MM.1S (cell line): ENCODE data around the gene GMPS.

ENCODE experiments used
- DNase-seq: peaks from one replicate; pipeline ENCODE4 v3.0.0-alpha.2; 2015
- H2AFZ ChIP-seq: fragments of 300-600 bp; sonication (generic); 2 replicates; pipeline ENCODE4 v1.6.0; 2016; ENCODE audit warnings: antibody characterized with exemption, low read length
- H3F3A ChIP-seq: fragments of 300-600 bp; sonication (generic); 2 replicates; pipeline ENCODE4 v1.6.1; 2016; ENCODE audit warnings: mild to moderate bottlenecking, antibody characterized with exemption, low read length, moderate library complexity, mixed read lengths; ENCODE audit not compliant: insufficient read depth
- H3K27ac ChIP-seq: fragments of 300-600 bp; sonication (generic); 2 replicates; pipeline ENCODE4 v1.5.1; 2016; ENCODE audit warnings: mild to moderate bottlenecking, low read length
- H3K27me3 ChIP-seq: fragments of 300-600 bp; sonication (generic); replicated peaks from 2 replicates; pipeline ENCODE4 v1.6.0; 2016; ENCODE audit warnings: low read length; ENCODE audit not compliant: insufficient read depth
- H3K36me3 ChIP-seq: fragments of 300-600 bp; sonication (generic); replicated peaks from 2 replicates; pipeline ENCODE4 v1.6.1; 2016; ENCODE audit warnings: mild to moderate bottlenecking, low read length, mixed read lengths; ENCODE audit not compliant: insufficient read depth
- H3K4me1 ChIP-seq: fragments of 300-600 bp; sonication (generic); 2 replicates; pipeline ENCODE4 v1.6.1; 2016; ENCODE audit warnings: low read length, mixed read lengths
- H3K4me2 ChIP-seq: fragments of 300-600 bp; sonication (generic); 2 replicates; pipeline ENCODE4 v1.6.0; 2016; ENCODE audit warnings: low read depth, low read length
- H3K4me3 ChIP-seq: fragments of 300-600 bp; sonication (generic); 2 replicates; pipeline ENCODE4 v1.5.1; 2016; ENCODE audit warnings: low read length, mixed read lengths
- H3K79me2 ChIP-seq: fragments of 300-600 bp; sonication (generic); 2 replicates; pipeline ENCODE4 v1.6.1; 2016; ENCODE audit warnings: mixed run types, low read length, mixed read lengths
- H3K9ac ChIP-seq: fragments of 300-600 bp; sonication (generic); 2 replicates; pipeline ENCODE4 v1.6.1; 2016; ENCODE audit warnings: low read length, mixed read lengths
- H3K9me2 ChIP-seq: fragments of 300-600 bp; sonication (generic); replicated peaks from 2 replicates; pipeline ENCODE4 v1.6.1; 2016; ENCODE audit warnings: mild to moderate bottlenecking, low read length, mixed read lengths; ENCODE audit not compliant: insufficient read depth
- H3K9me3 ChIP-seq: fragments of 300-600 bp; sonication (generic); replicated peaks from 2 replicates; pipeline ENCODE4 v1.6.1; 2016; ENCODE audit warnings: mild to moderate bottlenecking, low read length, mixed read lengths; ENCODE audit not compliant: insufficient read depth
- H4K20me1 ChIP-seq: fragments of 300-600 bp; sonication (generic); 2 replicates; pipeline ENCODE4 v1.6.1; 2016; ENCODE audit warnings: mild to moderate bottlenecking, low read length, moderate library complexity, mixed read lengths; ENCODE audit not compliant: insufficient read depth
- CTCF ChIP-seq: fragments of 300-600 bp; sonication (generic); IDR thresholded peaks from 2 replicates; pipeline ENCODE4 v1.5.1; 2016; ENCODE audit warnings: antibody characterized with exemption, low read length, mixed read lengths
- EZH2 ChIP-seq: fragments of 300-600 bp; sonication (generic); optimal IDR thresholded peaks from 2 replicates; pipeline ENCODE3; 2017; ENCODE audit warnings: low read depth, mild to moderate bottlenecking, antibody characterized with exemption, low read length, mixed read lengths
- EZH2phosphoT487 ChIP-seq: fragments of 300-600 bp; sonication (generic); IDR thresholded peaks from 2 replicates; pipeline ENCODE4 v1.6.1; 2018; ENCODE audit warnings: antibody characterized with exemption, low read length

The GMPS gene

GRCh38 chr3:155963570-155963969, 93.1 kb downstream of the GMPS start:
- H4K20me1 ChIP-seq: no peaks in the 10 kb centered on the region
- no peaks in the 10 kb centered on the region for H3K9me3 ChIP-seq
- H2AFZ ChIP-seq: no peak overlapping the region
- DNase-seq: no peak
- no peaks in the 10 kb centered on the region for H3K9me2 ChIP-seq
- H3K36me3 ChIP-seq: no peaks in the 10 kb centered on the region
- H3K4me1 ChIP-seq: no peaks in the 10 kb centered on the region
- no peaks in the 10 kb centered on the region for H3K79me2 ChIP-seq
- H3K27ac ChIP-seq: no peak overlapping the region
- H3F3A ChIP-seq: no peaks in the 10 kb centered on the region
- no peak overlapping the region for H3K4me2 ChIP-seq
- no peaks in the 10 kb centered on the region for H3K27me3 ChIP-seq
- H3K9ac ChIP-seq: no peak overlapping the region
- no peak overlapping the region for H3K4me3 ChIP-seq
- TF ChIP-seq EZH2phosphoT487 (no peak), EZH2 (no peak), CTCF (no peak)

DNA sequence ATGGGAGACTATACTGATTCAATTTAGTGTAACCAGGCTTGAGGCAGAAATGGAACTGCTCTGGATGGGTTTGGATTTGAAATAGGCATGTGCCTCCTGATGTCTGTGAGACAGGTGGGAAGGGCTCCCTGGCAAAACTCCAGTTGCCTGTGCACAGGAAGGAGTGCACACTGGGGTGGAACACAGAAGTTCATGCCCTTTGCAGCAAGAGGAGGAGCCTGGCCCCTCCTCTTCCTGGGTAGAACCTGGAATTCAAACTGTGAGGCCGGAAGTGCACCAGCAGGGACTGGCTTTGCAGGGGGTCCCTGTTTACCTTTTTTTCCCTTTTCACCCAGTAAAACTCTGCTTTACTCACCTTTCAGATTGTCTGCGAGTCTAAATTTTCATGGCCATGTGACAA, 99.9 kb downstream of the GMPS start:
- Histone ChIP-seq H3K79me2 (no peaks in the 10 kb centered on the region), H3F3A (no peaks in the 10 kb centered on the region), H3K27ac (no peak overlapping the region), H4K20me1 (no peaks in the 10 kb centered on the region), H3K9me2 (no peaks in the 10 kb centered on the region), H3K4me2 (no peak overlapping the region), H3K4me1 (no peaks in the 10 kb centered on the region), H2AFZ (no peak overlapping the region), H3K36me3 (no peaks in the 10 kb centered on the region), H3K27me3 (no peaks in the 10 kb centered on the region), H3K4me3 (no peak overlapping the region), H3K9me3 (no peaks in the 10 kb centered on the region), H3K9ac (no peak overlapping the region)
- no peak for DNase-seq
- TF ChIP-seq EZH2 (no peak), EZH2phosphoT487 (no peak), CTCF (no peak)

DNA sequence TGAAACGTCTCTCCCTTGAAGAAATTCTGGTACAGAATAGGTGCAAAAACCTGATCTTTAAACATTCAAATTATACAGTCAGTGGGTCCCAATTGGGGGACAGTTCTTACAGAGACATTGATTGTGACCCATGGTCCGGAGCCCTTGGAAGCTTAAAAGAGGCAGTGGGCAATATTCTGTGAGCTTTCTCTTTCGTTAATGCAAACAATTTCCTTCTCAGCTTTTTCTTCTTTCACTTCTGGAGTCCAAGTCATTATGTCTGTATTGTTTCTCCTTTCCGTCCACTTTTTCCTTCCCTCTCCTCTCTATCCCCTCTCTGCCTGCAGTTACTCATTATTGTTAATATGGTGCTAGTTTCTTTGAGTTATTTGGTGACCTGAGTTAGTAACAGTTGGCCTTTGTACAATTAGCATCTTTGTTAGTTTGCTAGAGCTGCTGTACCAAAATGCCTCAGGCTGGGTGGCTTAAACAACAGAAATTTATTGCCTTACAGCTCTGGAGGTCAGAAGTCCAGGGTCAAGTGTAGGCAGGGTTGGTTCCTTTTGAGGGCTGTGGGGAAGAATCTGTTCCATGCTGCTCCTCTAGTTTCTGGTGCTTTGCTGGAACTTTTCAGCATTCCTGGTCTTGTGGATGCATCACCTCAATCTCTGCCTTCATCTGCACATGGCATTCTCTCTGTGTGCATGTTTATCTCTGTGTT, 102.6 kb downstream of the GMPS start:
- Histone ChIP-seq H3K9me2 (no peaks in the 10 kb centered on the region), H3K27me3 (no peaks in the 10 kb centered on the region), H3K79me2 (no peaks in the 10 kb centered on the region), H3F3A (no peaks in the 10 kb centered on the region), H3K27ac (no peak overlapping the region), H3K36me3 (no peaks in the 10 kb centered on the region), H3K4me3 (no peak overlapping the region), H3K4me2 (no peak overlapping the region), H4K20me1 (no peaks in the 10 kb centered on the region), H3K9ac (no peak overlapping the region), H2AFZ (no peak overlapping the region), H3K9me3 (no peaks in the 10 kb centered on the region), H3K4me1 (no peaks in the 10 kb centered on the region)
- DNase-seq: no peak
- TF ChIP-seq EZH2phosphoT487 (no peak), EZH2 (no peak), CTCF (no peak)
